HepG2 (cell line): ENCODE data around the gene HNRNPA1. TPM values are rescaled to one million over a fixed set of nuclear protein-coding genes. Genes with fewer than 3 reads are reported as not detected.

Experiments
- ATF7 ChIP-seq, 2 experiments: fragments of 450-650 bp in 1 of 2; sonication (generic) in 1 of 2; formaldehyde crosslinking in 1 of 2; IDR thresholded peaks; 2 replicates each; pipeline versions ENCODE4 v1.4.0 to v1.6.1; 2016 to 2020; ENCODE audit warnings: antibody characterized with exemption in 1 of 2, mild to moderate bottlenecking in 1 of 2, missing genetic modification reagents in 1 of 2
- CBX2 ChIP-seq, 2 experiments: fragments of 200-600 bp in 1 of 2; sonication (generic); formaldehyde crosslinking in 1 of 2; IDR thresholded peaks; 2 replicates each; pipeline versions ENCODE4 v1.7.0 to v1.8.1; 2018 to 2022; ENCODE audit warnings: low read depth in 2 of 2, low read length in 1 of 2, mild to moderate bottlenecking in 1 of 2, missing genetic modification reagents in 1 of 2
- EEA1 ChIP-seq: sonication (generic); formaldehyde crosslinking; IDR thresholded peaks from 2 replicates; pipeline ENCODE4 v1.5.1; 2020; ENCODE audit warnings: mild to moderate bottlenecking, missing genetic modification reagents, borderline replicate concordance
- KDM5A ChIP-seq: fragments of 200-600 bp; sonication (generic); IDR thresholded peaks from 2 replicates; pipeline ENCODE4 v1.7.0; 2018; ENCODE audit warnings: antibody characterized with exemption, mild to moderate bottlenecking, low read length, borderline replicate concordance
- MAZ ChIP-seq, 2 experiments: sonication (generic) in 1 of 2; formaldehyde crosslinking in 1 of 2; IDR thresholded peaks; 2 replicates each; pipeline versions ENCODE4 v1.5.0 to v1.6.1; 2012 to 2020; ENCODE audit warnings: low read depth in 2 of 2, mild to moderate bottlenecking in 2 of 2, borderline replicate concordance in 1 of 2, improper control_type of control experiment in 1 of 2, low read length in 1 of 2, missing genetic modification reagents in 1 of 2, moderate library complexity in 1 of 2
- MTA1 ChIP-seq: sonication (generic); formaldehyde crosslinking; IDR thresholded peaks from 2 replicates; pipeline ENCODE4 v1.4.0; 2020; ENCODE audit warnings: missing genetic modification reagents, mild to moderate bottlenecking, borderline replicate concordance
- SCMH1 ChIP-seq: sonication (generic); formaldehyde crosslinking; IDR thresholded peaks from 2 replicates; pipeline ENCODE4 v1.9.0; 2021; ENCODE audit warnings: missing genetic modification reagents, mild to moderate bottlenecking, borderline replicate concordance
- TAF1 ChIP-seq: sonication (generic); formaldehyde crosslinking; IDR thresholded peaks from 2 replicates; pipeline ENCODE4 v1.4.0; 2020; ENCODE audit warnings: missing genetic modification reagents
- TARDBP ChIP-seq: sonication (generic); formaldehyde crosslinking; IDR thresholded peaks from 2 replicates; pipeline ENCODE4 v1.8.0; 2022; ENCODE audit warnings: mild to moderate bottlenecking, missing genetic modification reagents
- ZBTB7B ChIP-seq: sonication (generic); formaldehyde crosslinking; IDR thresholded peaks from 2 replicates; pipeline ENCODE4 v1.4.0; 2020; ENCODE audit warnings: missing genetic modification reagents
- ZGPAT ChIP-seq: IDR thresholded peaks from 2 replicates; pipeline ENCODE4 v1.6.1; 2016; ENCODE audit warnings: mild to moderate bottlenecking
- ZHX2 ChIP-seq, 2 experiments: sonication (generic) in 1 of 2; formaldehyde crosslinking in 1 of 2; IDR thresholded peaks; 2 replicates each; pipeline versions ENCODE4 v1.6.1 to v1.9.0; 2014 to 2022; ENCODE audit warnings: antibody characterized with exemption in 1 of 2, borderline replicate concordance in 1 of 2, inconsistent platforms in 1 of 2, low read depth in 1 of 2, missing genetic modification reagents in 1 of 2
- ZNF251 ChIP-seq: sonication (generic); formaldehyde crosslinking; IDR thresholded peaks from 2 replicates; pipeline ENCODE4 v1.9.0; 2021; ENCODE audit warnings: mild to moderate bottlenecking, missing genetic modification reagents
- ZNF350 ChIP-seq: sonication (generic); formaldehyde crosslinking; IDR thresholded peaks from 2 replicates; pipeline ENCODE4 v1.4.0; 2020; ENCODE audit warnings: mild to moderate bottlenecking, low read depth, missing genetic modification reagents, borderline replicate concordance
- ZNF496 ChIP-seq: sonication (generic); formaldehyde crosslinking; IDR thresholded peaks from 2 replicates; pipeline ENCODE4 v1.8.1; 2023; ENCODE audit warnings: mild to moderate bottlenecking, moderate library complexity, missing genetic modification reagents; ENCODE audit not compliant: insufficient replicate concordance
- ZZZ3 ChIP-seq: sonication (generic); formaldehyde crosslinking; IDR thresholded peaks from 2 replicates; pipeline ENCODE4 v1.4.0; 2020; ENCODE audit warnings: missing genetic modification reagents, mild to moderate bottlenecking, borderline replicate concordance
- polyA plus RNA-seq, 8 experiments: library from polyadenylated mRNA; depleted of rRNA in 3 of 8; stranded (reverse) in 7 of 8; unstranded in 1 of 8; fragments of >200 nt; fragmentation: Illumina TruSeq in 4 of 8; extraction: Trizol in 4 of 8; gene quantifications; 2 replicates each; pipeline versions ENCODE4 v1.2.1 to v1.2.3, GENCODE V29; 2011 to 2016; ENCODE audit warnings: low read depth in 4 of 8, missing spikeins in 1 of 8, mixed read lengths in 1 of 8; ENCODE audit not compliant: insufficient read depth in 1 of 8
- total RNA-seq, 5 experiments: library from RNA; depleted of rRNA; stranded (reverse); fragments of >200 nt; fragmentation: Illumina TruSeq; extraction: Trizol; gene quantifications; 2 replicates each; pipeline ENCODE4 v1.2.3, GENCODE V29; 2016; ENCODE audit warnings: low read depth in 1 of 5
- TF ChIP-seq, protein P1 (sequence below): sonication (generic); formaldehyde crosslinking; IDR thresholded peaks from 2 replicates; pipeline ENCODE4 v1.4.0; 2020; ENCODE audit warnings: missing genetic modification reagents

The HNRNPA1 gene
- total and polyA plus RNA-seq, 2 of the 13 experiments (the other 11 are each of a cell fraction or from before 2014, with no cell fraction given) = 535 to 1,820 TPM

GRCh38 chr12:54280468-54281260 is at the start of gene HNRNPA1 (continued):
- TF ChIP-seq ATF7 (IDR thresholded peaks at IDR 0.05) (0 out of 2 replicates have a peak, but pooled peaks have one; percentile 52), ATF7 (CRISPR knock-in tag; IDR thresholded peaks at IDR 0.05) (no peak), ZHX2 (IDR thresholded peaks at IDR 0.05; ENCODE audit: low read depth) (peak; percentile 34; the same call in 1 of the 2 replicates), ZHX2 (CRISPR knock-in tag; IDR thresholded peaks at IDR 0.05; ENCODE audit: borderline replicate concordance) (0 out of 2 replicates have a peak, but pooled peaks have one; percentile 42), ZGPAT (peak; percentile 81), EEA1 (CRISPR knock-in tag) (peak; percentile 84; the same call in 1 of the 2 replicates), SCMH1 (CRISPR knock-in tag) (no peak), KDM5A (peak; percentile 62; the same call in 1 of the 2 replicates), MAZ (IDR thresholded peaks at IDR 0.05; ENCODE audit: borderline replicate concordance, low read depth, low read length) (no peak), MAZ (CRISPR knock-in tag; IDR thresholded peaks at IDR 0.05; ENCODE audit: low read depth) (peak; percentile 79; the same call in 1 of the 2 replicates), TAF1 (CRISPR knock-in tag) (peak; percentile 99), TARDBP (peak; percentile 30; the same call in 1 of the 2 replicates), ZNF496 (no peak), ZBTB7B (0 out of 2 replicates have a peak, but pooled peaks have one; percentile 36), ZNF350 (CRISPR knock-in tag) (peak; percentile 81; the same call in 1 of the 2 replicates), CBX2 (IDR thresholded peaks at IDR 0.05; ENCODE audit: low read depth, low read length) (no peak), CBX2 (CRISPR knock-in tag; IDR thresholded peaks at IDR 0.05; ENCODE audit: low read depth) (0 out of 2 replicates have a peak, but pooled peaks have one; percentile 64), ZNF251 (CRISPR knock-in tag) (peak; percentile 81; the same call in 1 of the 2 replicates), ZZZ3 (CRISPR knock-in tag) (peak; percentile 51; the same call in 1 of the 2 replicates), MTA1 (0 out of 2 replicates have a peak, but pooled peaks have one; percentile 13)
- TF ChIP-seq, protein P1, sequence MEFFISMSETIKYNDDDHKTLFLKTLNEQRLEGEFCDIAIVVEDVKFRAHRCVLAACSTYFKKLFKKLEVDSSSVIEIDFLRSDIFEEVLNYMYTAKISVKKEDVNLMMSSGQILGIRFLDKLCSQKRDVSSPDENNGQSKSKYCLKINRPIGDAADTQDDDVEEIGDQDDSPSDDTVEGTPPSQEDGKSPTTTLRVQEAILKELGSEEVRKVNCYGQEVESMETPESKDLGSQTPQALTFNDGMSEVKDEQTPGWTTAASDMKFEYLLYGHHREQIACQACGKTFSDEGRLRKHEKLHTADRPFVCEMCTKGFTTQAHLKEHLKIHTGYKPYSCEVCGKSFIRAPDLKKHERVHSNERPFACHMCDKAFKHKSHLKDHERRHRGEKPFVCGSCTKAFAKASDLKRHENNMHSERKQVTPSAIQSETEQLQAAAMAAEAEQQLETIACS (CRISPR knock-in tag) = 0 out of 2 replicates have a peak, but pooled peaks have one; percentile 20
